ENCODE data around the gene KXD1.

KXD1 gene

DNA sequence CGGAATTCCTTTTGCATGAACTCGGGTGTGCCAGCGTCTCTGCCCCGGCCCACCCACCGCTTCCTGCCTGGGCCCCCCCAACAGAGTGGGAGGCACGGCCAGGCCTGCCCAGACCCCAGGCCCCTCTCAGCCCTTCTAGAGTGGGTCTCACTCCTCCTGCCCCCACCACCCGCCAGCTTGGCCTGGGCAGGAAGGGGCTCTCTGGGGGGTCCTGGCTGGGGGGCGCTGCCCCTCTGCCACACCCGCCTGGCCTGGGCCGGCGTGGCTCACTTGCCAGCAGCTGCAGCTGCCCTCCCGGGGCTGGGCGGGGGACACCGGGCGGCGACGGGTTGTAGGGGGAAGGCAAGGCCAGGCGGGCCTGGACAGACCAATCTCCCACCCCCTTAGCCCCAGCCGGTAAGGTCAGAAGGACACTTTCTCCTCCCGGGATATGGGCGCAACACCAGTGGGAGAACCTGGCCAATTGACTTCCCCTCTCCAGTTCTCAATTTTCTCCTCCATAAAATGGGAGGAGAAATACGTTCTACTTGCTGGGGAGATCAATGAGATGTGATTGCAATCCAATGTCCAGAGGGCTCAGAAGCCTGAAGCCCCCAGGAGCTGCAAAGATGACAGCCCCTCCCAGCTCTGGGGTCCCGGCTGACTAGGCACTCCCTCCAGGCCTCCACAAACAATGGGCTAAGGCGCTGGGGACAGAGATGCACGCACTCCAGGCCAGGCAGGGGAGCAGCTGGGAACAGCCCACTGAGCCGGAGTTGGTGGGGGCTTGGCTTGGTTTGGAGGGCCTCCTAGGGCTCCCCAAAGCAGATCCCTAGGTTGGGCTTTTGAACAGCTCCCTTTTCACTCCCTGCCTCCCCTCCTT, 46.5 kb downstream of the KXD1 start:
- no peak for DNase-seq

DNA sequence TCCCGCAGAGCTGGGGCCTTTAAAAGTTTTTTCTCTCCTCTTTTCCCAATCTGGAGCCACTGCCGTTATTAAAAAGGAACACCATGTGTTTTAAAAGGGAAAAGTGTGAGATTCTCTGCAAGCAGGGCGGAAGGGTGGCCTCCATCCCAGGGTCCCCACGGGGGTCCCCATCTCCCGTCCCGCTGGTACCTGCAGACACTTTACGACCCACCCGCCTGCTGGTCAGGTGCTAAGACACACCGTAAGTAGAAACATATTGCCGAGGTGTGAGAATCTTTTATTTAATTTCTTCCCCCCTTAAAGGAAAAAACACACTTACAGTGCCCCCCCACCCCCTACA, 47.1 kb downstream of the KXD1 start:
- no peak for DNase-seq

DNA sequence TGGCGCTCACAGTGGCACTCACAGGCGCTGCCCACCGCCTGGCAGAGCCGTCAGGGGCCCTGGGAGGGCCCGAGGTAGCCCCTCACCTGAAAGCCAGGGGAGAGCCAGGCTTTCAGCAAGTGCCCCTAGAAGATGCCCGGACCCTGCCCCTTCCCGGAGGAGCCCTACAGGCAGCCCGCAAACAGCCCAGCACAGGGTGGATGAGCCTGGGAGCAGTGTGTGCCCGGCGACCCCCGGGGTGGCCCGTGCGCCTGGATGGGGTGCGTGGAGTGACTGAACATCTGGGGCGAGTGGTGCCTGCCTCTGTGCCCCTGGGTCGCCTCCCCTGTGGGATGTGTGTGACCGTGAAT, 47.5 kb downstream of the KXD1 start:
- no peak for DNase-seq

DNA sequence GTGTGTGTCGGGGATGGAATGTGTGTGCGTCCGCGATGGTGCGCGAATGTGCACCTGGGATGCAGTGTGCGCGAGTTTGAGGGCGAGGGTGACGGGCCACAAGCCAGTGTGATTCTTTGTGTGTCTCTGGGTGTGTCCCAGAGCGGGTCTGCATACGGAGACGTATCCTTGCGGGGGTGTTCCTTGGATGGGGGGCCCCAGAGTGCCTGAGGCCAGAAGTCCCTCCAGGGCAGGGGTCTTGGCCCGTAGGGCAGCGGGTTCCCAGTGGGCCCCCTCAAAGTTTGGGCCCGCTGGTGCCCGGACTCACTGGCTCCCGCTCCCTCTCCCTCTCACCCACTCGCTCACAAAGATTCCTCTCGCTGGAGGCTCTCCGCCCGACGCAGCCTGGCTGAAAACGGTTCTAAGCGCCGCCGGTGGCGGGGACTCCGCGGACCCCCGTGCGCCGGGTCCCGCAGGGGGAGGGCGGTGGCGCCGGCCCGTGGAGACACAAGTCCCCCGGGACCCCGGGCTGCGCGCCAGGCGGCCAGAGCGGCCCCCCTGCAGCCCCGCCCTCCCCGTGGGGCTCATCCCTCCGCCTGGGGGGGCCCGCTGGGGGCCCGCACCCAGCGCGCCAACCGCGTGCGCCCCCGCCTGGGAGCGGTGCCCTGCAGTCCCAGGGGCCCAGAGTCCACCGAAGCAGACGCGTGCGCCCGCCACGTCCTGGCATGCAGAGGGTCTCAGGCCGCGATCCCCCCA, 48.0 kb downstream of the KXD1 start:
- no peak for DNase-seq

DNA sequence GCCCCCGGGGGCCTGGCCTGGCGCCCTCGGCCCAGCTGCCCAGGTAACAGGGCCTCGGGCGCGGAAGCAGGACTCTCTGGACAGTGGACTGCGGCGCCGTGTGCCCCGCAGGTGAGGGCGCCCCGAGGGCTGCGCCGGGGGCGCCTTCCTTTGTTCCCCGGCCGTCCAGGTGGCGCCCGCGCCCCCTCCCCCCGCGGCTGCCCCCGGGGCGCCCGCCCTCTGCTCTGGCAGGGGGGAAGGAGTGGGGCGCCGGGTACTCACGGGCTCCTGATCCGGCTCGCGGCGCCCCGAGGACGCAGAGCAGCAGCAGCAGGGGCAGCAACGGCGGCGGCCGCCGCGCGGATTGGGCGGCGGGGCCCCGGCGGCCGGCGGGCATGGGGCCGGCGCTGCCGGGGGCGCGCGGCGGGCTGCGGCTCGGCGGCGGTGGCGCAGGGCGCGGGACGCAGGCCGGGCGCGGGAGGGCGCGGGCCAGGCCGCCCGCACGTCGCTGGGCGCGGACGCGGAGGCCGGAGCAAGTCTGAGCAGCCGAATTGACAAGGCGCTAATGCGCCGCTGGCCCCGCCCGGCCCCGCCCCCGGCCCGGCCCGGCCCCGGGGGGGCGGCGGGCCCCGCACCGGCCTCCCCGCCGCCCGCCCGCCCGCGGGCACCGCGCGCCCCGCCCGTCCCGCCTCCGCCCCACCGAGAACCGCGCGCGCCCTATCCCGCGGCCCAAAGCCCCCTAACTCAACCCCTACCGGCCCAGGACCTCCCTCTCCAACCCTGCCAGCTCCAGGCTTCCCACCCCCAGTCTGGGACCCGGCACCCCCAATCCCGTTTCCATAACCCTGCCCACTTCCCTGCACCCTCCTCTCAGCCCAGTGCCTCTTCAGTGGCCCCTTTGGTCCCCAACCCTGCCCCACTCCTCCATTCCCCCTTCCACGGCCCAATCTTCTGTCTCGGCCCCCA, 48.9 kb downstream of the KXD1 start, which contains the start of gene CRLF1:
TSS of gene CRLF1 (minus strand) at position 519 of the 945 bp plus-strand sequence. CDS start at position 376, 143 bp downstream.
- DNase-seq = peak; percentile 81

DNA sequence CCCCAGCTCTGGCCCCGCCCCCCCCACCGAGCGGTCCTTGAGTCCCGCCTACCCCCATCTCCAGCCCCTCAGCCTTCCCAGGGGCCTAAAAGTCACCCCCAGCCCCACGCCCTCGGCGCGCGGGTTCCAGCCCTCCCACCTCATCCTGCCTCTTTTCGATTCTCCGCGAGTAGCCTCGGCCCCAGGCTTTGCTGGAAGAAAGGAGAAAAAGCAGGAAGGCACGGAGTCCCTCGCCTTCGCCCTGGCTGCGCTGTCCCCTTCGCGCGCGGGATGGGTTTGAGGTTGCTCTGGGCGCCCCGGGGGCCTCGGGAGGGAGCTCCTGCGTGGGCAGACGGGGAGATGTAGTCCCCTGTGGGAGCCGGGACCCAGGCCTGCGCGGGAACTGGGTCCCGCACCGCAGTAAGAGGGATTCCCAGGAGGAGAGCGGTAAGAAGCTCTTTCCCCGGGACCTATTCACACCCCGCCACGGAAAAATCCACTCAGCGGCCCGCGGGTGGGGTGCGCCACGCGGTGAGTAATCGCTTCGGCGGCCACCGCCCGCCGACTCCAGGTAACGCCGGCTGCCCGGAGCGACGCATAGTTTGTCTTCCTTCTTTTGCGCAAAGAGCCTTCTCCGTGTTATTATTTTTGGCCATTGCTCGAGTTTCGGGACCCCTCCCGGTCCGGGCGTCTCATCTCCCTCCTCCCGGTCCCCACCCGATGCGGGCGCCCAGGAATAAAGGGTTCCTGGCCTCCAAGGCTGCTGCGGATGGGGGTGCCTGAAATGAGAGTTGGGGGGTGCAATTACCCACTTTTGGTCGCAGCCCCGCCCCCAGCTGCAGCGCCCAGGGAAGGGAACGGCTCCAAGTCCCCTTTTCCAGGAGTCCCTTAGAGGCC, 49.8 kb downstream of the KXD1 start:
- DNase-seq = peak; percentile 88

GRCh38 chr19:18608102-18608804, 50.6 kb downstream of the KXD1 start:
- DNase-seq = peak; percentile 48

- DNase-seq = peak; percentile 52
These were observed 51.4 kb downstream of the KXD1 start for GRCh38 chr19:18608805-18609716.

- DNase-seq = no peak
These were observed 52.0 kb downstream of the KXD1 start for GRCh38 chr19:18609717-18610051.

GRCh38 chr19:18610245-18610555, 52.5 kb downstream of the KXD1 start:
- peak; percentile 63 for DNase-seq

DNA sequence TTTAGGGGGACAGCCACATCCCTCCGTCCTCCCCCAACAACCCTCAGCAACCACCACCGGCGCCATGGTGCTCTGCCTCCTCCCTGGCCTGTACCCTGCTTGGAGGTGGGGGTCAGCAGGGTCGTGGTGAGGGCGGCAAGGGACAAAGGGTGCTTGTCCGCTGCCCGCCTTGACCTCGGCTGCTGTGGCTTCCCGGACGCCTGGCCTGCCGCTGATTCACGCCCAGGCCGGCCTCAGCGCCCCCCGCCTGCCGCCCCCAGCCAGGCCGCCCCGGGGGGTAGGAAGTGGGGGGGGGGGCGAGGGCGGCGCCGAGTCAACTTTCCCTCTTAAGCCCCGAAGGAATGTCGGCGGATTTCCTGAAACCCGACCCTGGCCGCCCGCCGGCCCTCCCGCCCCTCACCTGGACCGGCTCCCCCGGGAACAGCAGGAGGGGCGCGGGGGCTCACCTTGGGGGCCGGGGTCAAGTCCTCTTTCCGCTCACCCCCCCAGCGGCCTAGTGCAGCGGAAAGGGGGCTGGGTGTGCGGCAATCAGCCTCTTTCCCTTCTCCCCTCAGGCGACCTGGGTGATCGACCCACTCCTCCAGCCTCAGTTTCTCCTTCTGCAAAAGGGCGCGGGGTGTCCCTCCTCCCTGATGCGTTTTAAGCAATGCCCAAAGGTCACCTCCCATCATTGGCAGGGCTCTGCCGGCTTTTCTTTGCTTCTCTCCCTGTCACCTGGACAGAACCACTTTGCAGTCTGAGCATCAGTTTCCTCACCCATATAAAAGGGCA, 53.1 kb downstream of the KXD1 start:
- DNase-seq = no peak

- DNase-seq = no peak
These were observed 53.8 kb downstream of the KXD1 start for GRCh38 chr19:18611327-18612050.

GRCh38 chr19:18612051-18612771, 54.5 kb downstream of the KXD1 start:
- peak; percentile 65 for DNase-seq

DNA sequence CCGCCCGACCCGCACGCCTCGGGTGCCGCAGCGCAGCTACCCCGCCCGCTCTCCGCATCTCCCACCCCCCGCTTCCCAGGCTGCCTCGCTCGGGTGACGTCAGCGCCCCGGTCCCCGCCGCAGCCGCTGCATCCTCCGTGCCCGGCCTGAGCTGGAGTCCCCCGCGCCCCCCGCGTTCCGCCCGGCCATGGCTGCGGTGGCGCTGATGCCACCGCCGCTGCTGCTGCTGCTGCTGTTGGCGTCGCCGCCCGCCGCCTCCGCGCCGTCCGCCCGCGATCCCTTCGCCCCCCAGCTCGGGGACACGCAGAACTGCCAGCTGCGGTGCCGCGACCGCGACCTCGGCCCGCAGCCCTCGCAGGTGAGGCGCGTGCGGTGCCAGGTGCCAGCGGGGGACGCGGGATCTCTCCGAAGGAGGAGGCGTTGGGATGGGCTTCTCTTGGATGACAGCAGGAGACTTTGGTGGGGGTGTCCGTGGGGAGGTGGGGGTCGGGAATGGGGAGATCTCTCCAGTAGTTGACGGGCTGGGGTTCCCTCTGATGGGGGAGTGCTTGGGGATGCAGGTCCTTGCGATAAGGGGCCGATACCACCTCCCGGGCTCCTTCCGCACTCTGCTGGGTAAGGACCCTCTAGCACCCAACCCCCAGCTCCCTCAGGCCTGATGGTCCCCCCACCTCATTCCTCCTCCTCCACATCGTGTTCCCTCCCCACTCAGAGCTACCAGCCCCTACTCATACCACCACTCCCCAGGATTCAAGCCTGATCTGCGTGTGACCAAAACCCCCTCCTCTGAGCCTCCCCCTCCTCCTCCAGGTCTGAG, 55.3 kb downstream of the KXD1 start, which contains the start of gene TMEM59L:
TSS of gene TMEM59L (plus strand) at position 99 of the 817 bp plus-strand sequence. CDS start at position 188, 89 bp downstream.
- no peak for DNase-seq

DNA sequence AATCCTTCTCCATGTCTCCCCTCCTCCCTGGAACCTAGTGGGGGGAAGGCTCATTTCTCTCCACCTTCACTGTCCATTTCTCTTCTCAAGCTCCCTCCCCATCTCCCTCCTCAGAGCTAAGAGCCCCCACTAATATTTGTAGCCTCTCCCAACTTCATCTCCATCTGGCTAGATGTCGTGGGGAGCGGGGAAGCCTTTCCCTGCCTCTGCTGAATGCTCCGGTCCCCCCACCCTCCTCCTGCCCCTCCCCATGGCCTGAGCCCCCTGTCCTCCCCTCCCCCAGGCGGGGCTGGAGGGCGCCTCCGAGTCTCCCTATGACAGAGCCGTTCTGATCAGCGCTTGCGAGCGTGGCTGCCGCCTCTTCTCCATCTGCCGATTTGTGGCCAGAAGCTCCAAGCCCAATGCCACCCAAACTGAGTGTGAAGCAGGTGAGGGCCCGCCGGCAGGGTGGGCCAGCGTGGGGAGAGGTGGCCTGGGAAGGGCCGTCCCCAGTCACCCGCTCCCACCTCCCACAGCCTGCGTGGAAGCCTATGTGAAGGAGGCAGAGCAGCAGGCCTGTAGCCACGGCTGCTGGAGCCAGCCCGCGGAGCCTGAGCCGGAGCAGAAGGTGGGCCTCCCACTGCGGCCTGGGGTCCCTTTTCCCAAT, 56.0 kb downstream of the KXD1 start:
- DNase-seq = no peak

- no peak for DNase-seq
These were observed 58.4 kb downstream of the KXD1 start for GRCh38 chr19:18616023-18616422.

DNA sequence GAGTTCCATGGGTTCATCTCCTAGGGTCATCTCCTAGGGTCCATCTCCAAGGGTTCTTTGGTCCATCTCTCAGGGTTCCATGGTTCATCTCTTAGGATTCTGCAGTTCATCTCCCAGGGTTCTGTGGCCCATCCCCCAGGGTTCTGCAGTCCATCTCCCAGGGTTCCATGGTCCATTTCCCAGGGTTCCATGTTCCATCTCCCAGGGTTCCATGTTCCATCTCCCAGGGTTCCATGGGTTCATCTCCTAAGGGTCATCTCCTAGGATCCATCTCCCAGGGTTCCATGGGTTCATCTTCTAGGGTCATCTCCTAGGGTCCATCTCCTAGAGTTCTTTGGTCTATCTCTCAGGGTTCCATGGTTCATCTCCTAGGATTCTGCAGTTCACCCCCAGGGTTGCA, 59.9 kb downstream of the KXD1 start:
- DNase-seq = no peak

Data from 8988T (cell line).